ENCODE data around the gene NOTO. TPM values are rescaled to one million over a fixed set of nuclear protein-coding genes. Genes with fewer than 3 reads are reported as not detected.

NOTO gene
- total RNA-seq, 2 donors from 2014 or later = not detected

DNA sequence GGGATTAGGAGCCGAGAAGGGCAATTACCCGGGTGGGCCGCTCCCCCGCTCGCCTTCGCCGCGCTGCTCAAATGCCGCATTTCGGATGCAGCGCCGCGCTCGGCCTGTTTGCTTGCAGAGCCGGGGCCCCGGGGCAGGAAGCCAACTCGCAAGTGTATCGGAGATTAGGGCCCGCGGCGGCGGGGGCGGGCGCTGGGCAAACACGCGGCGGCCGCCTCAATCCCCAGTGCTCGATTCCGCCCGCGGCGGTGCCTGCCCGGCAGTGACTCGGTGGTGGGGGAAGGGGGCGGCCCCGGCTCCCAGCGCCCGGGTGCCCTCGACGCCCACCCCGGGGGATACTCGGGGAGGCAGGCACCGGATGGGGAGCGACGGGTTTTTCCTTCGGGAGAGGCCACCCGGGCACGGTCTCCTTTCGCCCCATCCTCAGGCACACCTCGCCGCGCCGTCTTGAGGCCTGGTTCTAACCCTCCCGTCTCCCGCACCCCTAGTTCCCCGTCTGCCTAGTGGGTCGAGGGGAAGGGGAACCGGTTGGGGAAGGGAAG lies 26.6 kb upstream of the NOTO start:
- 0 to 1% methylated on average over 1 to 51 of the region's 59 CpGs for WGBS, 2 donors
- Histone ChIP-seq H3K9me3 (no peaks in the 10 kb centered on the region), H3K36me3 (replicated peaks in 1 of 2; ENCODE audit: insufficient read depth in 1 of 2, low read depth in 2 of 2) (no peaks in the 10 kb centered on the region), H3K27ac (no peak overlapping the region), H3K4me1 (peaks cover 27% of the 10 kb centered on the region), H3K27me3 (peaks cover 0 to 14% of the 10 kb centered on the region in 2 donors), H3K4me3 (no peak overlapping the region)
- TF ChIP-seq, protein P1, sequence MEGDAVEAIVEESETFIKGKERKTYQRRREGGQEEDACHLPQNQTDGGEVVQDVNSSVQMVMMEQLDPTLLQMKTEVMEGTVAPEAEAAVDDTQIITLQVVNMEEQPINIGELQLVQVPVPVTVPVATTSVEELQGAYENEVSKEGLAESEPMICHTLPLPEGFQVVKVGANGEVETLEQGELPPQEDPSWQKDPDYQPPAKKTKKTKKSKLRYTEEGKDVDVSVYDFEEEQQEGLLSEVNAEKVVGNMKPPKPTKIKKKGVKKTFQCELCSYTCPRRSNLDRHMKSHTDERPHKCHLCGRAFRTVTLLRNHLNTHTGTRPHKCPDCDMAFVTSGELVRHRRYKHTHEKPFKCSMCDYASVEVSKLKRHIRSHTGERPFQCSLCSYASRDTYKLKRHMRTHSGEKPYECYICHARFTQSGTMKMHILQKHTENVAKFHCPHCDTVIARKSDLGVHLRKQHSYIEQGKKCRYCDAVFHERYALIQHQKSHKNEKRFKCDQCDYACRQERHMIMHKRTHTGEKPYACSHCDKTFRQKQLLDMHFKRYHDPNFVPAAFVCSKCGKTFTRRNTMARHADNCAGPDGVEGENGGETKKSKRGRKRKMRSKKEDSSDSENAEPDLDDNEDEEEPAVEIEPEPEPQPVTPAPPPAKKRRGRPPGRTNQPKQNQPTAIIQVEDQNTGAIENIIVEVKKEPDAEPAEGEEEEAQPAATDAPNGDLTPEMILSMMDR (IDR thresholded peaks at IDR 0.05) = peak in 1 of 7 experiments; percentile 19
- TF ChIP-seq POLR2A (IDR thresholded peaks at IDR 0.05) = no peak
- ATAC-seq (peak; percentile 51), DNase-seq (peak; percentile 82 to 95 (median 87))
- intact Hi-C loops (cut with DNase I) = loop anchor here (5.0 to 10.0 kb wide), 2 partner anchors 183 to 281 kb away; no protein-coding TSS in a partner anchor

DNA sequence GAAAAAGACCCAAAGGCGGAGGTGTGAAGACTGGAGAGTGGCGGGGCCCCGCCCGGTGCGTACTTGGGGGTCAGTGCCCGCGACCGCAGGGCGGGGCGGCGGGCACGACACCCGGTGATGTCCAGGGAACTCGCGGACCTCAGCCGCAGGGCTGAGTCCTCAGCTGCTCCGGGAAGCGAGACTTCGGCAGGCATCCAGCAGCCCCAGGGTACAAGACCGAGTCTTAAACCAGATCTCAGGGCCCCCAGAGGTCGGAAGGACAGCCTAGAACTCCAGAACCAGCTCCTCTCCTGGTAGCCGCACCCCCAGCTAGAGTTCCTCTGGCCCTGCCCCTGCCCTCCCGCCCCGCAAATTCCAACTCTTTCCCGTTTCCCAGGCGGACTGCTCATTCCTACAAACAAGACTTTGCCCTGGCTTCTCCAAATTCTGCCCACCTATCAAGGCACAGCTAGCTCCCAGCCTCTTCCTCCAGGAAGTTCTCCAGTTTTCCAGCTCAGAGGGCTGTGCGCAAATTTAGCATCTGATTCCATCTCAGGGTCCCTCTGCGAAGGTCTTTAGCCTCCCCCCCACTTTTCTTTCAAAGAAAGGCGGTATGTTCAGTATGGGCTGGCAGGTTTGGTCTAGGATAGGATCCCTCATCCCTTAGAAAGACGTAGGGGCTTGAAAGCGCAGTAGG lies 26.0 kb upstream of the NOTO start:
- Histone ChIP-seq H3K36me3 (replicated peaks in 1 of 2; ENCODE audit: insufficient read depth in 1 of 2, low read depth in 2 of 2) (no peaks in the 10 kb centered on the region), H3K4me3 (no peak overlapping the region), H3K27me3 (peaks cover 0 to 14% of the 10 kb centered on the region in 2 donors), H3K4me1 (peaks cover 27% of the 10 kb centered on the region), H3K27ac (peak overlapping the region in 2 of 4 donors; percentile 9 to 38), H3K9me3 (no peaks in the 10 kb centered on the region)
- TF ChIP-seq, protein P1 (IDR thresholded peaks at IDR 0.05) = no peak
- TF ChIP-seq POLR2A (IDR thresholded peaks at IDR 0.05) = no peak
- intact Hi-C loops (cut with DNase I) = loop anchor here (5.0 to 10.0 kb wide), 2 partner anchors 184 to 282 kb away; no protein-coding TSS in a partner anchor
- WGBS, 2 donors = 1 to 2% methylated on average over 23 to 31 of the region's 31 CpGs
- peak; percentile 11 for ATAC-seq
- peak in 3 of 4 donors; percentile 29 to 36 (median 30) for DNase-seq

DNA sequence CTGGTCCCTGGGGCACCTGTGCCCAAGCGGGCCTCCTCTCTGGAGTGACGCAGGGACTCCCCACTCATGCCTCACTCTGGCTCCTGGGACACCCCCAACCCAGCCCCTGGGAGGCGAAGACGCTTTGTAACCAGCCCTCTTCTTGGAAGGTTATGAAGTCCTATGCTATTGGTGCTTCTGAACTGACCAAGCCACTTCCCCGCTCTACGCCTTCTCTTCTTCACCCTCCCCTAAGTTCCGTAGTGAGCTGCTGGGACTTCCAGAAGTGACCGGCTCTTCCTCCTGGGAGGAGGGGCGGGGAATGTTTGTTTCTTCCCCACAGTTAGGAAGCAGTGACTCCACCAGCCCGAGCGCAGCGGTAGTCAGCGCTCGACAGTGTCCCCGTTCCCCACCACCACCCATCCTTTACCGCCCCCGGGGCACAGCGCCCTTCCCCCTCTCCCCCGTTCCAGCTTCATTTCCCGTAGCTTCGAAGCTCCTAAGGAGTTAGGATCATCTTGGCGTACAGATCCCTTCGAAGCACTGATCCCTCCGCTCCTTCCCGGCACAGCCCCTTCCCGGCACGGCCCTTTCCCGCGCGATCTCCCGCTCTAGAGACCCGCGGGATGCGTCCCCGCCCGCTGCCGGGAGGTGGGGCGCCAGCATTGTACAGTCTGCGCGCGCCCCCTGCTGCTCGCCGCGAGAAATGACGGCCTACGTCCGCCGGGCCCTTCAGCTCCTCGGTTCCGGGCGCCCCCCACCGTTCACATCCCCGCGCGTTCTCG lies 25.3 kb upstream of the NOTO start:
- H3K27me3 ChIP-seq = peaks cover 0 to 14% of the 10 kb centered on the region in 2 donors
- H3K4me3 ChIP-seq = peak overlapping the region in 1 of 2 donors; percentile 3
- intact Hi-C loops (cut with DNase I) = loop anchor here (5.0 to 10.0 kb wide), 2 partner anchors 185 to 282 kb away; no protein-coding TSS in a partner anchor
- peak overlapping the region in 3 of 4 donors; percentile 7 to 38 (median 9) for H3K27ac ChIP-seq
- no peaks in the 10 kb centered on the region for H3K9me3 ChIP-seq
- TF ChIP-seq POLR2A (IDR thresholded peaks at IDR 0.05) = peak in 2 of 3 donors; percentile 31 to 37
- TF ChIP-seq, protein P1 (IDR thresholded peaks at IDR 0.05) = peak; percentile 94 to 99 (median 99)
- H3K36me3 ChIP-seq (replicated peaks in 1 of 2; ENCODE audit: insufficient read depth in 1 of 2, low read depth in 2 of 2) = no peaks in the 10 kb centered on the region
- DNase-seq (peak; percentile 89 to 93 (median 90)), ATAC-seq (peak; percentile 90)
- peaks cover 27% of the 10 kb centered on the region for H3K4me1 ChIP-seq
- WGBS, 2 donors = 1% methylated on average over 22 to 56 of the region's 56 CpGs

DNA sequence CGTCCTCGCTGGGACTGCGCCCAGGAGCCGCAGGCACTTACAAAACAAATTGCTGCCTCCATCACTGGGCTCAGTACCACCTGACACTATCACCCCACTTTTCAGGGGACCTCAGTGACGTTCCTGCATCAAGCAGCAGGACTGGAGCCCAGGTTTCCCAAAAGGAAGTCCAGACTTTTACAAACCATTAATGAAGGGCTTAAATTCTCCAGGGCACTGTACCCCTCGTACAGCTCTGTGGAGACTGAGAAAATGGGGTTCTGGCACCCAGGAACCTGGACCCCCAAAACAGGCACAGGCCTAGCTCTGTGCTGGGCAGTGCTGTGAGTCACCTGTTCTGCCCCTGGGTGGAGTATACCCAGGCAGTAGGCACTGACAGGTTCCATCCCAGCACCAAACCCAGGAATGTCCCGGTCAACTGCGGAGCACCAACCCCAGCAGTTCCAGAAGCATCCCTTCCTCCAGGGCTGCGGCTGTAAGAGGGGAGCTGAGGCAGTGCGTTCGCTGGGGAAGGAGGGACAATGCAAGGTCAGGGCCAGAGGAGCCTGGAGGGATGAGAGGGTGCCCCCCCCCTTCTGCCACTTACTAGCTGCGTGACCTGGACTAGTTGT lies 24.6 kb upstream of the NOTO start:
- intact Hi-C loops (cut with DNase I) = loop anchor here (5.0 to 10.0 kb wide), 2 partner anchors 185 to 283 kb away; no protein-coding TSS in a partner anchor
- peaks cover 0 to 14% of the 10 kb centered on the region in 2 donors for H3K27me3 ChIP-seq
- TF ChIP-seq, protein P1 (IDR thresholded peaks at IDR 0.05) = no peak
- no peak for TF ChIP-seq POLR2A (IDR thresholded peaks at IDR 0.05)
- no peak overlapping the region for H3K27ac ChIP-seq
- H3K9me3 ChIP-seq = no peaks in the 10 kb centered on the region
- DNase-seq (peak in 1 of 4 donors; percentile 10), ATAC-seq (no peak)
- H3K4me3 ChIP-seq = no peak overlapping the region
- H3K36me3 ChIP-seq (replicated peaks in 1 of 2; ENCODE audit: insufficient read depth in 1 of 2, low read depth in 2 of 2) = no peaks in the 10 kb centered on the region
- WGBS, 2 donors = 9 to 19% methylated on average over 5 to 12 of the region's 12 CpGs
- peaks cover 27% of the 10 kb centered on the region for H3K4me1 ChIP-seq
